ENCODE measurements around the gene EVL. TPM values are rescaled to one million over a fixed set of nuclear protein-coding genes. Genes with fewer than 3 reads are reported as not detected.

Gene EVL
- total and polyA plus RNA-seq, 2 donors (not counting 1 experiment from before 2014, with no cell fraction given): 23.5 to 28.1 TPM

DNA sequence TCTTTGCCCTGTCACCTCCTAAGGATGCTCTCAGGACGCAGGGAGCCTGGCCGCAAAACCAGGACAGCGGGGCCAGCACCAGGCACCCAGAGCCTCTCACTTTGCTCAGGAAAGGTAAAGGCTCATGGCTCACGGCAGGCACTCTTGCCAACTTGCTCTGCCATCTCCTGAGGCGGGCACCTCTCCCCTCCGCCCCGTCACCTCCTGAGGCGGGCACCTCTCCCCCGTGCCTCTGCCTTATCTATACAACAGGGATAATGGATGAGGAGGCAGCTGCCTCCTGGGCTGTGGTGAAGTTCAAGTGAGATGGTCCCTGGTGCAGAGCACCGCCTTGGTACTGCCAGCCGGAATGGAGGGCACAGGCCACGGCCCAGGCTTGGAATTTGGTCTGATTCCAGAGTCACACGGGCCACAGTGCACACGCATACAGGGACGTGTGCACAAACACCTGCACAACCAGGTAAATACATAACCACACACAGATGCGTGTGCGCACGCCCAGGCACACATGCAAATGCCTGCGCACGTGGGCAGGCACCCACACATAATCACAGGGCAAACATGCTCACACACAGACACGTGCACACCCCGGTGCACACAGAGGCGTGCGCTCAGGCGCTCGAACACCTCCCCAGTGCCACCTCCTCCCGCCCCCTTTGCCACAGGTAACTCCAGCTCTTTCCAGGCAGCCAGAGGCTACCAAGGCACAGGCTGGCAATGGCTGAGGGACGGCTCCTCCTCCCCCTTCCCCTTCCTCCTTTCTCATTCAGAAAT lies 82.7 kb downstream of the EVL start:
- TF ChIP-seq, protein P1, sequence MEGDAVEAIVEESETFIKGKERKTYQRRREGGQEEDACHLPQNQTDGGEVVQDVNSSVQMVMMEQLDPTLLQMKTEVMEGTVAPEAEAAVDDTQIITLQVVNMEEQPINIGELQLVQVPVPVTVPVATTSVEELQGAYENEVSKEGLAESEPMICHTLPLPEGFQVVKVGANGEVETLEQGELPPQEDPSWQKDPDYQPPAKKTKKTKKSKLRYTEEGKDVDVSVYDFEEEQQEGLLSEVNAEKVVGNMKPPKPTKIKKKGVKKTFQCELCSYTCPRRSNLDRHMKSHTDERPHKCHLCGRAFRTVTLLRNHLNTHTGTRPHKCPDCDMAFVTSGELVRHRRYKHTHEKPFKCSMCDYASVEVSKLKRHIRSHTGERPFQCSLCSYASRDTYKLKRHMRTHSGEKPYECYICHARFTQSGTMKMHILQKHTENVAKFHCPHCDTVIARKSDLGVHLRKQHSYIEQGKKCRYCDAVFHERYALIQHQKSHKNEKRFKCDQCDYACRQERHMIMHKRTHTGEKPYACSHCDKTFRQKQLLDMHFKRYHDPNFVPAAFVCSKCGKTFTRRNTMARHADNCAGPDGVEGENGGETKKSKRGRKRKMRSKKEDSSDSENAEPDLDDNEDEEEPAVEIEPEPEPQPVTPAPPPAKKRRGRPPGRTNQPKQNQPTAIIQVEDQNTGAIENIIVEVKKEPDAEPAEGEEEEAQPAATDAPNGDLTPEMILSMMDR (conservative IDR thresholded peaks at IDR 0.05 in 1 of 2, IDR thresholded peaks at IDR 0.05 in 1 of 2; ENCODE audit: low read depth in 1 of 2, low read length in 2 of 2): no peak
- no peak for TF ChIP-seq EZH2 (IDR thresholded peaks at IDR 0.05; ENCODE audit: low read length, missing control alignments)
- H3K9ac ChIP-seq (ENCODE audit: insufficient read depth, low read length): no peak overlapping the region
- H3K79me2 ChIP-seq (ENCODE audit: control insufficient read depth, insufficient read depth, low read length): no peaks in the 10 kb centered on the region

DNA sequence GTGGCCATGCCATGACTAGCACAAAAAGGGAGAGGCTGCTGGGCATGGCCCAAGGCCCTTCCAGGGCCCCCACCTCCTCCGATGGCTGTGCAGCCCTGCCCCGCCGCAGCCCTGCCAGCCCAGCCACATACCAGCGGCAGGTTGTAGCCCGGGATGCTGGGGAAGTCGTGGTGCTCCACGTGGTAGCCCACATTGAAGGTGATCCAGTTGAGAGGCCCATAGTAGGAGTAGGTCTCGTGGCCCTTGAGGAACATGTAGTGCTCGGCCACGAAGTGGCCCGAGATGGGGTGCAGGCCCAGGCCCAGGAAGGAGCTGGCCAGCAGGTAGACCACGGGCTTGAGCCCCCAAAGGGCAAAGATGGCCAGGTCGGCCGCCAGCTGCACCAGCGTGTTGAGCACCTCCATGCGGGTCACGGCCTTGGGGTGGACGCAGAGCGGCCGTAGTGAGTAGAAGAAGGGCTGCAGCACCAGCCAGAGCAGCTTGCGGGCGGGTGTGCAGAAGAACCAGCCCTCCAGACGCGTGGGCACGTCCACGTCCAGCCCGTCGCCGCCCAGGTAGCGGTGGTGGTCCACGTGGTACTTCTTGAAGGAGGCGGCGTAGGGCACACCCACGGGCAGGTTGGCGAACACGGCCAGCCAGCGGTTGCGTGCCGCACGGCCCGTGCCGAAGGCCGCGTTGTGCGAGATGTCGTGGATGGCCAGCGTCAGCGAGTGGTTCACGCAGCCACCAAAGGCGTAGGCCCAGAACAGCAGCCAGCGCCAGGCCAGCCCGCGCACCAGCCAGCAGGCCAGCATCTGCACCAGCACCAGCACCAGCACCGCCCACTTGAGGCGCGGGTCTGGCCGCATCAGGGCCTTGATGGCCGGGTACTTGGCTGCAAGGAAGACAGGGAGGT lies 83.9 kb downstream of the EVL start:
- Histone ChIP-seq H3K9me3 (ENCODE audit: control insufficient read depth, insufficient read depth, low read depth, low read length) (no peaks in the 10 kb centered on the region), H3K79me2 (ENCODE audit: control insufficient read depth, insufficient read depth, low read length) (no peaks in the 10 kb centered on the region), H3K36me3 (ENCODE audit: control insufficient read depth, insufficient read depth, low read length) (no peaks in the 10 kb centered on the region), H3K4me2 (ENCODE audit: extremely low read depth, insufficient read depth, low read length) (no peak overlapping the region), H3K4me3 (replicated peaks in 1 of 4; ENCODE audit: control extremely low read depth in 1 of 4, insufficient read depth in 1 of 4, low read depth in 3 of 4, low read length in 4 of 4) (no peak overlapping the region), H3K27ac (ENCODE audit: insufficient read depth, low read length) (no peak overlapping the region), H3K27me3 (ENCODE audit: control insufficient read depth, insufficient read depth, low read length) (no peaks in the 10 kb centered on the region), H3K4me1 (ENCODE audit: control insufficient read depth, extremely low read depth, insufficient read depth, low read length) (no peaks in the 10 kb centered on the region), H3K9ac (ENCODE audit: insufficient read depth, low read length) (no peak overlapping the region), H2AFZ (ENCODE audit: low read length) (no peak overlapping the region), H4K20me1 (ENCODE audit: control insufficient read depth, extremely low read depth, insufficient read depth, low read length) (no peaks in the 10 kb centered on the region)
- no peak for DNase-seq (ENCODE audit: low read depth in 2 of 2)
- TF ChIP-seq, protein P1 (conservative IDR thresholded peaks at IDR 0.05 in 1 of 2, IDR thresholded peaks at IDR 0.05 in 1 of 2; ENCODE audit: low read depth in 1 of 2, low read length in 2 of 2): no peak
- TF ChIP-seq EZH2 (IDR thresholded peaks at IDR 0.05; ENCODE audit: low read length, missing control alignments): no peak

More for the DNA sequence above, 82.7 kb downstream of the EVL start:
- Histone ChIP-seq H2AFZ (ENCODE audit: low read length) (no peak overlapping the region), H3K4me3 (replicated peaks in 1 of 4; ENCODE audit: control extremely low read depth in 1 of 4, insufficient read depth in 1 of 4, low read depth in 3 of 4, low read length in 4 of 4) (no peak overlapping the region), H3K4me2 (ENCODE audit: extremely low read depth, insufficient read depth, low read length) (no peak overlapping the region), H3K27me3 (ENCODE audit: control insufficient read depth, insufficient read depth, low read length) (no peaks in the 10 kb centered on the region), H3K9me3 (ENCODE audit: control insufficient read depth, insufficient read depth, low read depth, low read length) (no peaks in the 10 kb centered on the region), H3K4me1 (ENCODE audit: control insufficient read depth, extremely low read depth, insufficient read depth, low read length) (no peaks in the 10 kb centered on the region), H4K20me1 (ENCODE audit: control insufficient read depth, extremely low read depth, insufficient read depth, low read length) (no peaks in the 10 kb centered on the region), H3K36me3 (ENCODE audit: control insufficient read depth, insufficient read depth, low read length) (no peaks in the 10 kb centered on the region), H3K27ac (ENCODE audit: insufficient read depth, low read length) (no peak overlapping the region)
- DNase-seq (ENCODE audit: low read depth in 2 of 2): no peak

All from fibroblast of lung (primary cell).